ENCODE data around the gene NPRL2. TPM values are rescaled to one million over a fixed set of nuclear protein-coding genes. Genes with fewer than 3 reads are reported as not detected.

The NPRL2 gene
- total and polyA plus RNA-seq, 2 of the 13 experiments (the other 11 are each of a cell fraction or from before 2014, with no cell fraction given) = 30.6 to 51.4 TPM

DNA sequence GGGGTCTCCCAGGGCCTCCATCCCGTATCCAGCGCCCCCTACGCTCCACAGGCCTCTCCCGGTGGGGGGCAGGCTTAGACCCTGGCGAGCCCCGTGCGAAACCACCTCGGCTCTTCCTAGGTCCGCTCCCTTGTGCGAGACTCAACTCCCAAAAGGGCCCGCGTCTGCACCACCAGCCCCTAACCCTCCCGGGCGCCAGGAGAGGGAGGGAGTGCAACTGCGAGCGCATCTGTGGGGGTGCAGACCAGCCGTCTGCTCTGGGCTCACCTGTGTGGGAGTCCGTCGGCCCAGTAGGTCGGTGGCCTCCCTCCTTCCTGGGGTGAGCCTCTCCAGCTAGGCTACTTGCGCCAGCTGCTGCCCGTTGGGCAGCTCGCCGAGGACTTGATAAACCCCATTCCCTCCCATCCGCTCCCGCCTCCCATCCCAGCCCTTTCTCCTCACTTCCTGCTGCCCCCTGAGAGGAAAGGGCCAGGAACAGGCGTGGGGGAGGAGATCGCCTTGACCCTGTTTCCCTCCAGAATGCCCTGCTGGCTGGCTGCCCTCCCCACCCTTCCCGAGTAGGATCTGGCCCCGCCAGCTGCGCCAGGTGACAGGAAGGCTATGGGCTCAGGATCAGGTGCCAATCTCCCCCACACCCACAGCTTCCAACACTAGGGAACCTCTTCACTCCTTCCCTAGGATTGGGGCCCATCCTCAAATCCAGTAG, 28.0 kb downstream of the NPRL2 start, which contains the start of gene HYAL2 (continued):
- TF ChIP-seq, protein P1, sequence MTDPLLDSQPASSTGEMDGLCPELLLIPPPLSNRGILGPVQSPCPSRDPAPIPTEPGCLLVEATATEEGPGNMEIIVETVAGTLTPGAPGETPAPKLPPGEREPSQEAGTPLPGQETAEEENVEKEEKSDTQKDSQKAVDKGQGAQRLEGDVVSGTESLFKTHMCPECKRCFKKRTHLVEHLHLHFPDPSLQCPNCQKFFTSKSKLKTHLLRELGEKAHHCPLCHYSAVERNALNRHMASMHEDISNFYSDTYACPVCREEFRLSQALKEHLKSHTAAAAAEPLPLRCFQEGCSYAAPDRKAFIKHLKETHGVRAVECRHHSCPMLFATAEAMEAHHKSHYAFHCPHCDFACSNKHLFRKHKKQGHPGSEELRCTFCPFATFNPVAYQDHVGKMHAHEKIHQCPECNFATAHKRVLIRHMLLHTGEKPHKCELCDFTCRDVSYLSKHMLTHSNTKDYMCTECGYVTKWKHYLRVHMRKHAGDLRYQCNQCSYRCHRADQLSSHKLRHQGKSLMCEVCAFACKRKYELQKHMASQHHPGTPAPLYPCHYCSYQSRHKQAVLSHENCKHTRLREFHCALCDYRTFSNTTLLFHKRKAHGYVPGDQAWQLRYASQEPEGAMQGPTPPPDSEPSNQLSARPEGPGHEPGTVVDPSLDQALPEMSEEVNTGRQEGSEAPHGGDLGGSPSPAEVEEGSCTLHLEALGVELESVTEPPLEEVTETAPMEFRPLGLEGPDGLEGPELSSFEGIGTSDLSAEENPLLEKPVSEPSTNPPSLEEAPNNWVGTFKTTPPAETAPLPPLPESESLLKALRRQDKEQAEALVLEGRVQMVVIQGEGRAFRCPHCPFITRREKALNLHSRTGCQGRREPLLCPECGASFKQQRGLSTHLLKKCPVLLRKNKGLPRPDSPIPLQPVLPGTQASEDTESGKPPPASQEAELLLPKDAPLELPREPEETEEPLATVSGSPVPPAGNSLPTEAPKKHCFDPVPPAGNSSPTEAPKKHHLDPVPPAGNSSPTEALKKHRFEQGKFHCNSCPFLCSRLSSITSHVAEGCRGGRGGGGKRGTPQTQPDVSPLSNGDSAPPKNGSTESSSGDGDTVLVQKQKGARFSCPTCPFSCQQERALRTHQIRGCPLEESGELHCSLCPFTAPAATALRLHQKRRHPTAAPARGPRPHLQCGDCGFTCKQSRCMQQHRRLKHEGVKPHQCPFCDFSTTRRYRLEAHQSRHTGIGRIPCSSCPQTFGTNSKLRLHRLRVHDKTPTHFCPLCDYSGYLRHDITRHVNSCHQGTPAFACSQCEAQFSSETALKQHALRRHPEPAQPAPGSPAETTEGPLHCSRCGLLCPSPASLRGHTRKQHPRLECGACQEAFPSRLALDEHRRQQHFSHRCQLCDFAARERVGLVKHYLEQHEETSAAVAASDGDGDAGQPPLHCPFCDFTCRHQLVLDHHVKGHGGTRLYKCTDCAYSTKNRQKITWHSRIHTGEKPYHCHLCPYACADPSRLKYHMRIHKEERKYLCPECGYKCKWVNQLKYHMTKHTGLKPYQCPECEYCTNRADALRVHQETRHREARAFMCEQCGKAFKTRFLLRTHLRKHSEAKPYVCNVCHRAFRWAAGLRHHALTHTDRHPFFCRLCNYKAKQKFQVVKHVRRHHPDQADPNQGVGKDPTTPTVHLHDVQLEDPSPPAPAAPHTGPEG (CRISPR knock-in tag; IDR thresholded peaks at IDR 0.05) = no peak
- TF ChIP-seq ZNF816 (CRISPR knock-in tag; IDR thresholded peaks at IDR 0.05; ENCODE audit: borderline replicate concordance) = no peak
- TF ChIP-seq ZNF615 (CRISPR knock-in tag; IDR thresholded peaks at IDR 0.05; ENCODE audit: borderline replicate concordance) = no peak
- no peak for TF ChIP-seq SIN3B (IDR thresholded peaks at IDR 0.05; ENCODE audit: low read length)
- TF ChIP-seq ZNF180 (CRISPR knock-in tag; IDR thresholded peaks at IDR 0.05; ENCODE audit: borderline replicate concordance, low read depth) = no peak
- no peak for TF ChIP-seq IKZF4 (CRISPR knock-in tag; IDR thresholded peaks at IDR 0.05; ENCODE audit: borderline replicate concordance, low read depth, not compliant biosample characterization)
- TF ChIP-seq TRIM24 (CRISPR knock-in tag; IDR thresholded peaks at IDR 0.05) = no peak
- TF ChIP-seq NR3C1 (CRISPR knock-in tag; IDR thresholded peaks at IDR 0.05) = no peak
- TF ChIP-seq, protein P2, sequence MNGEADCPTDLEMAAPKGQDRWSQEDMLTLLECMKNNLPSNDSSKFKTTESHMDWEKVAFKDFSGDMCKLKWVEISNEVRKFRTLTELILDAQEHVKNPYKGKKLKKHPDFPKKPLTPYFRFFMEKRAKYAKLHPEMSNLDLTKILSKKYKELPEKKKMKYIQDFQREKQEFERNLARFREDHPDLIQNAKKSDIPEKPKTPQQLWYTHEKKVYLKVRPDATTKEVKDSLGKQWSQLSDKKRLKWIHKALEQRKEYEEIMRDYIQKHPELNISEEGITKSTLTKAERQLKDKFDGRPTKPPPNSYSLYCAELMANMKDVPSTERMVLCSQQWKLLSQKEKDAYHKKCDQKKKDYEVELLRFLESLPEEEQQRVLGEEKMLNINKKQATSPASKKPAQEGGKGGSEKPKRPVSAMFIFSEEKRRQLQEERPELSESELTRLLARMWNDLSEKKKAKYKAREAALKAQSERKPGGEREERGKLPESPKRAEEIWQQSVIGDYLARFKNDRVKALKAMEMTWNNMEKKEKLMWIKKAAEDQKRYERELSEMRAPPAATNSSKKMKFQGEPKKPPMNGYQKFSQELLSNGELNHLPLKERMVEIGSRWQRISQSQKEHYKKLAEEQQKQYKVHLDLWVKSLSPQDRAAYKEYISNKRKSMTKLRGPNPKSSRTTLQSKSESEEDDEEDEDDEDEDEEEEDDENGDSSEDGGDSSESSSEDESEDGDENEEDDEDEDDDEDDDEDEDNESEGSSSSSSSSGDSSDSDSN (CRISPR knock-in tag; IDR thresholded peaks at IDR 0.05) = no peak
- TF ChIP-seq MIER2 (CRISPR knock-in tag; IDR thresholded peaks at IDR 0.05) = no peak
- TF ChIP-seq, protein P3, sequence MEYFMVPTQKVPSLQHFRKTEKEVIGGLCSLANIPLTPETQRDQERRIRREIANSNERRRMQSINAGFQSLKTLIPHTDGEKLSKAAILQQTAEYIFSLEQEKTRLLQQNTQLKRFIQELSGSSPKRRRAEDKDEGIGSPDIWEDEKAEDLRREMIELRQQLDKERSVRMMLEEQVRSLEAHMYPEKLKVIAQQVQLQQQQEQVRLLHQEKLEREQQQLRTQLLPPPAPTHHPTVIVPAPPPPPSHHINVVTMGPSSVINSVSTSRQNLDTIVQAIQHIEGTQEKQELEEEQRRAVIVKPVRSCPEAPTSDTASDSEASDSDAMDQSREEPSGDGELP (IDR thresholded peaks at IDR 0.05; ENCODE audit: borderline replicate concordance, low read depth) = 0 out of 2 replicates have a peak, but pooled peaks have one; percentile 33
- no peak for TF ChIP-seq NKX3-1 (CRISPR knock-in tag; IDR thresholded peaks at IDR 0.05)
- TF ChIP-seq ZNF510 (CRISPR knock-in tag; IDR thresholded peaks at IDR 0.05; ENCODE audit: low read depth) = no peak
- TF ChIP-seq SP2 (CRISPR knock-in tag; IDR thresholded peaks at IDR 0.05) = no peak
- no peak for TF ChIP-seq SMARCE1 (IDR thresholded peaks at IDR 0.05; ENCODE audit: borderline replicate concordance)
- TF ChIP-seq, protein P4, sequence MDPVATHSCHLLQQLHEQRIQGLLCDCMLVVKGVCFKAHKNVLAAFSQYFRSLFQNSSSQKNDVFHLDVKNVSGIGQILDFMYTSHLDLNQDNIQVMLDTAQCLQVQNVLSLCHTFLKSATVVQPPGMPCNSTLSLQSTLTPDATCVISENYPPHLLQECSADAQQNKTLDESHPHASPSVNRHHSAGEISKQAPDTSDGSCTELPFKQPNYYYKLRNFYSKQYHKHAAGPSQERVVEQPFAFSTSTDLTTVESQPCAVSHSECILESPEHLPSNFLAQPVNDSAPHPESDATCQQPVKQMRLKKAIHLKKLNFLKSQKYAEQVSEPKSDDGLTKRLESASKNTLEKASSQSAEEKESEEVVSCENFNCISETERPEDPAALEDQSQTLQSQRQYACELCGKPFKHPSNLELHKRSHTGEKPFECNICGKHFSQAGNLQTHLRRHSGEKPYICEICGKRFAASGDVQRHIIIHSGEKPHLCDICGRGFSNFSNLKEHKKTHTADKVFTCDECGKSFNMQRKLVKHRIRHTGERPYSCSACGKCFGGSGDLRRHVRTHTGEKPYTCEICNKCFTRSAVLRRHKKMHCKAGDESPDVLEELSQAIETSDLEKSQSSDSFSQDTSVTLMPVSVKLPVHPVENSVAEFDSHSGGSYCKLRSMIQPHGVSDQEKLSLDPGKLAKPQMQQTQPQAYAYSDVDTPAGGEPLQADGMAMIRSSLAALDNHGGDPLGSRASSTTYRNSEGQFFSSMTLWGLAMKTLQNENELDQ (CRISPR knock-in tag; IDR thresholded peaks at IDR 0.05; ENCODE audit: borderline replicate concordance) = no peak
- no peak for TF ChIP-seq ZNF44 (CRISPR knock-in tag; IDR thresholded peaks at IDR 0.05)
- peak; percentile 16 for TF ChIP-seq POLR2G (IDR thresholded peaks at IDR 0.05; ENCODE audit: low read depth, low read length)
- no peak for TF ChIP-seq CBX5 (CRISPR knock-in tag; IDR thresholded peaks at IDR 0.05; ENCODE audit: borderline replicate concordance)

Data from HepG2 (cell line).